HG03196 (cell line): ENCODE data around the gene TRMT11.
A peak's percentile ranks its signal among the peaks of the same experiment; 100 is the strongest.
"Not testable (repeated sequence)": the region's sequence is repeated elsewhere in the genome, so short reads cannot be mapped to it uniquely, and the experiment has no call there.

ENCODE experiments used
- ATAC-seq: cut with Tn5 transposase; IDR thresholded peaks from one replicate; pipeline ENCODE4 v1.9.1; 2021; ENCODE audit not compliant: unreplicated experiment

TRMT11 gene

GRCh38 chr6:125986301-125987025 lies at the start of gene TRMT11:
TSS of gene TRMT11 (plus strand) at chr6:125986540. CDS start at chr6:125986551, 11 bp downstream.
- ATAC-seq = peak; percentile 96

DNA sequence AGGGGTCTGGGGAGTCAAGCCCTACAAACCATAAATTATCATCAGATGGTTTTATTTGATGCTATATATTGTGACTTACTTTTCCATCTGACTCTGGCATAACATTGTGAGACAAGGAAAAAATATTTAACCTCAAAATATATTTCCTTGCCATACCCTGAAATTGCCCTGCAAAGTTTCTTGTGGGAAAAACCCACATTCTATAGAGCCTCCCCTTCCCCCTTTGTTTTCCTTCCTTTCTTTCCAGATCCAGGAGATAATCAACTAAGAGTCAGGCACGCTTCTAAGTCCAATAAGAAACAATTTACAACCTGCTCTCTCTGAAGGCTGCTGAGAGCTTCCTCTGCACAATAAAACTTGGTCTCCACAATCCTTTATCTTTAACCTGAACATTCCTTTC lies 47.3 kb upstream of the TRMT11 start:
- no peak for ATAC-seq

GRCh38 chr6:125939791-125940190 lies 46.5 kb upstream of the TRMT11 start:
- ATAC-seq = no peak

- ATAC-seq = no peak
Observed at GRCh38 chr6:125940247-125941041, 45.9 kb upstream of the TRMT11 start.

- ATAC-seq = no peak
Observed at GRCh38 chr6:125942672-125943527, 43.4 kb upstream of the TRMT11 start.

- no peak for ATAC-seq
Observed at GRCh38 chr6:125943528-125944433, 42.6 kb upstream of the TRMT11 start.

GRCh38 chr6:125944434-125944816 lies 41.9 kb upstream of the TRMT11 start:
- no peak for ATAC-seq

DNA sequence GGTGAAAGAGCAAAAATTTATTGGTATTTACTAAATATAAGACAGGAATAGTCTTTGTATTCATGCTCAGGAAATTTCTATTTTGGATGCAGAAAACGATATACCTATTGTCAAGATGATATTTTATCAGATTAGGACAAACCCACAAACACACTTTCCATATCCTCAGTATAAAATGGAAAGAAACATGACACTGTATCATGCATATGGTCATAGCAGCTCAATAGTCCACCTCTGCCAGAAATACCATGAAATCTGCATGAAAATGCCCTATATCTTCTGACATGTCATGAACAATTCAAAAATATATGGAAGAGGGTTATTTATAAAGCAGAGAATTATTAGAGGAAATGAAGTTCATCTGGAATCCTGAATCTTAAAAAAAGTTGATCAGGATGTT lies 41.4 kb upstream of the TRMT11 start:
- no peak for ATAC-seq

DNA sequence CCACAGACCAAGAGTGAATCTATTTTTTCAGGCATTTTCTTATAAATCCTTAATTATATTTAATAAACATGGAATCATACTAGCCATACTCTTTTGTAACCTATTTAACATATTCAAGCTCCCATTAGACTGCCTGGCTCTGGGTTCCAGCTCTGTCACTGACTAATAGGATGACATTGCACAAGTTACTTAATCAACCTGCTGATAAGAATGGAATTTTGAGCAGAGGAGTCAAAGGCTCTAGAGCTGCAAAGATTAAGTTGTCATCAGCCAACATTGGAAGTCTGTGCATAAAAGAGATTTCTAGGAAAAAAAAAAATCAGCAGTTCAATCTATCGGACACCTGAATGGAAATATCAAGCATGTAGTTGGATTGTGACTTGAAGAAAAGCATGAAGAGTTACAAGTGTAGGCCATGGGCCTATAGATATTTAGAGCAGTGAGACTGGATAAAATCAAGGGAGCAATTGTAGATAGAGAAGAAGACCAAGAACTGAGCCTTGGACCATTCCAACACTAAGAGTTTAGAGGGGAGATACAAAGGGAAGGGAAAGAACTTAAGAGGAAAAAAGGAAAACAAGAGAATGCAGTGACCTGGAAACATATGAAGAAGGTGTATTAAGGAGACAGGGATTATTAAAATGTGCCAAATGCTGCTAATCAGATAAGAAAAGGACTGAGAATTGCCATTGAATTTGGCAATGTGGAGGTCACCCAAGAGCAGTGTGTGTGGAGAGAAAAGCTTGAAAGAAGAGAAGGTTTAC lies 40.8 kb upstream of the TRMT11 start:
- no peak for ATAC-seq

DNA sequence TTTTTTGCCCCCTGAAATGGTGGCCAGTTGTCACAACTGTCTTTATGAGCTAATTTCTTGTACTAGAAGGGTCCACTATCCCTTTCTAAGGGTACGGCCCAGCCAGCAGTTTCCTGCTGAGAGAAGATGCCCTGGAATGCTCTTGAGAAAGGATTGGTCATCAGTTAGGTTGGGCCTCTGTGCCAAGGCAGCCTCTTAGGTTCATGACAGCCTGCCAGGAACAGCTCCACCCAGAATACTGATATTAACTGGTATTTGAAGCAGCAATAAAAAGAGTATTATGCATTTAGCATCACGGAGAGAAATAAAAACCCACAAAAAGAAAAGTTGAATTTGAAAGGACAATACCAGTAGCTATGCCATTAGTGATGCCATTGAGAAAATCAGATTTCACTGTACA lies 38.7 kb upstream of the TRMT11 start:
- ATAC-seq = no peak

DNA sequence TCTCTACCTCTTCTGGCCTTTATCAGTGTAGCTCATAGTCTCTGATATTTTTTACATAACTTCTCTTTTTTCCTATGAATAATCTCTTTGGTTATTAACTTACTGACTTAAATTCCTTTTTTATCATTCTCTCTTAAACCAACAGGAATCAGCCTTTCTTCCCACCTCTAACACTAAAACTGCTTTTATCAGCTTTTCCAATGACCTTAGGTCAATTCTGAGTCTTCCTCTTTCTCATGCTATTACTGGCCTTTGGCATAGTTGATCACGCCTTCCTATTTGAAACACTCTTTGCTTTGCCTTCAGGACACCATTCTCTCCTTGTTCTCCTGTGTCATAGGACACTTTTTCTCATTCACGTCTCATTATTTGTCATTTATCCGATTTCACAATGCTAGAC lies 37.9 kb upstream of the TRMT11 start:
- ATAC-seq = no peak

- no peak for ATAC-seq
Observed at GRCh38 chr6:125949069-125949468, 37.3 kb upstream of the TRMT11 start.

DNA sequence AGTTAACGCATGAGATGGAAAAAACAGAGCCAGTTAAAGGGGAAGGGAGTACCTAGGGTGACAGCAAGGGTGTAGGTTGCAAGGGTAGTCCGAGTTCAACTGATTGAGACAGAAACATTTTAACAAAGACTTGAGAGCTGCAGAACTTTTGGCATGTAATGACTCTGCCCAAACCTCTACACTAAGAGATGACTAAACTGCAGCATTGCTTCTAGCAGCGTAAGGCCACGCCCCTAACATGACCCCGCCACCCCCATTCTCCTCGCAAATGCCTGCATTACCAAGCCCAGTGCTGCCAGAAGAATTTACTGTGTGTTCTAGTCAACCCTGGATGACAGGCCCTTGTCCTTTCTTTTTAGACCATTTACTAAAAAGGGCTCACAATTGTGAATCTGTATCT lies 36.0 kb upstream of the TRMT11 start:
- no peak for ATAC-seq

DNA sequence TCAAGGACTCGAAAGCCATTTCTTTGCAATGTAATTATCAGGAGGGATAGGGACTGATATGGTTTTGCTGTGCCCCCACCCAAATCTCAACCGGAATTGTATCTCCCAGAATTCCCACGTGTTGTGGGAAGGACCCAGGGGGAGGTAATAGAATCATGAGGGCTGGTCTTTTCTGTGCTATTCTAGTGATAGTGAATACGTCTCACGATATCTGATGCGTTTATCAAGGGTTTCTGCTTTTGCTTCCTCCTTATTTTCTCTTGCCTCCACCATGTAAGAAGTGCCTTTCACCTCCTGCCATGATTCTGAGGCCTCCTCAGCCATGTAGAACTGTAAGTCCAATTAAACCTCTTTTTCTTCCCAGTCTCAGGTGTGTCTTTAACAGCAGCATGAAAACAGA lies 35.6 kb upstream of the TRMT11 start:
- not testable (repeated sequence) for ATAC-seq

GRCh38 chr6:125951323-125951722 lies 35.0 kb upstream of the TRMT11 start:
- no peak for ATAC-seq

DNA sequence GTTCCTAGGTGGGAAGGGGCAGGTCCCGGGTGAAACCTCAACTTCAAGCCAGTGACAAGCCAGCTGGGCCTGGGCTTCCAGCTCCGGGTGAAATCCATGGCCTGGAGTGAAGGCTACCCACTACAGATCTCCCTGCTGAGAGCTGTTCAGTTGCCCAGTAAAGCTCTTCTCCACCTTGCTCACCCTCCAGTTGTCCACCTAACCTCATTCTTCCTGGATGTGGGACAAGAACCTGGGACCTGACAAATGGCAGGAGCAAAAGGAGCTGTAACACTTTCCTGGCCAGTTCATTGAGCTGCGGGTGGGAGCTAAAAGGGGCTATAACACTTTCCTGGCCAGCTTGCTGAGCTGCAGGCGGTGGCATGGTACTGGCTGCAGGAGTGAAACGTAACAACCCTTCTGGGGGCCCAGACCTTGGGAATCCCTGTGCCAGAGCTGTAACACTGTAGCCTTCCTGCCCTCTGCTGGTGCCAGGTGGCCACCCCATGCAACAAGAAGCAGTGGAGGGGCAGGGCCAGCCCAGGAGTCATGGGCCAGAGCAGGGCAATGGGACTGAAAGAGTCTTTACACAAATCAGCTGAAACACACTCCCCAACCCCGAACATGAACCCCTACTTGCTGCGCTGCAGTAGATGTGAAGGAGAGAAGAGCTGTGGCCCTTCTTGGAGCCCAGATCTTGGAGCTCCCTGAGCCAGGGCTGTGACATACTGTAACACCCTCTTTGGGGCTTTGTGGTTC lies 33.4 kb upstream of the TRMT11 start:
- ATAC-seq = no peak

- ATAC-seq = no peak
Observed at GRCh38 chr6:125953502-125953875, 32.9 kb upstream of the TRMT11 start.

GRCh38 chr6:125954735-125955339 lies 31.5 kb upstream of the TRMT11 start:
- no peak for ATAC-seq

DNA sequence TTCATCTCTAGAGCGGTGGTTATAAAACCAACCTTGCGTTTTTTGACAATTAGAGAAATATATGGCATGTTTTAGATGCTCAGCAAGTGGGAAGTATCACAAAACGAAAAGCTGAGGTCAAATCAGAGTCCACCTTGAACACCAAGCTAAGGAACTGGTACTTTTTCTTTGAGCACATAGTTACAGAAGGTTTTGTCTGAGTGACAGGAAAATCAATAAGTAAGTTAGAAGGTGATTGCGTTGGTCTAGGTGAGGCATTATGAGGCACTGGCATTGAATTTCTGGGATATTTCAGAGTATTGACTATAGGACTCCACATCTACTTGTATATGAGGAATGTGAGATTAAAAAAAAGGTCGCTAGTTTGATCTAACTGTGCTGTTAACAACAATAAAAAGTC lies 30.4 kb upstream of the TRMT11 start:
- no peak for ATAC-seq
